SK-N-SH (cell line): ENCODE measurements around the gene PPIL4. TPM values are rescaled to one million over a fixed set of nuclear protein-coding genes. Genes with fewer than 3 reads are reported as not detected.
"Not testable (repeated sequence)": the region's sequence is repeated elsewhere in the genome, so short reads cannot be mapped to it uniquely, and the experiment has no call there.

Source experiments
- CTCF ChIA-PET: fragments of 300-600, 350-600 bp; formaldehyde crosslinking; extraction: SDS; loops from one replicate; lab custom pipeline; 2021; lab: Yijun Ruan, JAX
- POLR2A ChIA-PET: fragments of 350-600 bp; sonication (Branson Sonifier 250); formaldehyde crosslinking; extraction: SDS; loops from one replicate; lab custom pipeline; 2020; ENCODE audit warnings: antibody characterized with exemption, inconsistent platforms; lab: Yijun Ruan, JAX
- DNase-seq: peaks from one replicate; pipeline ENCODE4 v3.0.0; 2012
- H2AFZ ChIP-seq: fragments of 200-600 bp; sonication (generic); 2 replicates; pipeline ENCODE4 v1.8.1; 2016; ENCODE audit warnings: antibody characterized with exemption, mild to moderate bottlenecking, low read depth
- H3F3A ChIP-seq: fragments of 200-600 bp; sonication (generic); replicated peaks from 2 replicates; pipeline ENCODE3; 2016; ENCODE audit warnings: antibody characterized with exemption, mild to moderate bottlenecking; ENCODE audit not compliant: insufficient read depth
- H3K27ac ChIP-seq, 2 experiments: fragments of 200-500 bp in 1 of 2; fragments of 200-600 bp in 1 of 2; sonication (Bioruptor generic) in 1 of 2; sonication (generic), shearing (Covaris generic) in 1 of 2; 2 replicates each; pipeline versions ENCODE4 v1.5.1 to v1.6.1; 2014 to 2016; ENCODE audit warnings: low read depth in 2 of 2, inconsistent platforms in 1 of 2, low read length in 1 of 2, mild to moderate bottlenecking in 1 of 2, mixed read lengths in 1 of 2
- H3K27me3 ChIP-seq: fragments of 200-600 bp; sonication (generic), shearing (Covaris generic); 2 replicates; pipeline ENCODE4 v1.6.1; 2016; ENCODE audit warnings: mixed run types; ENCODE audit not compliant: insufficient read depth
- H3K36me3 ChIP-seq, 2 experiments: fragments of 200-500 bp in 1 of 2; fragments of 200-600 bp in 1 of 2; sonication (Bioruptor generic) in 1 of 2; sonication (generic) in 1 of 2; replicated peaks in 1 of 2; 2 replicates each; pipeline versions ENCODE3 to v1.5.1; 2014 to 2016; ENCODE audit warnings: low read length in 1 of 2, mild to moderate bottlenecking in 1 of 2; ENCODE audit not compliant: insufficient read depth in 2 of 2, control insufficient read depth in 1 of 2
- H3K4me1 ChIP-seq, 2 experiments: fragments of 200-500 bp in 1 of 2; fragments of 200-600 bp in 1 of 2; sonication (Bioruptor generic) in 1 of 2; sonication (generic), shearing (Covaris generic) in 1 of 2; 2 replicates each; pipeline versions ENCODE4 v1.5.1 to v1.6.1; 2014 to 2016; ENCODE audit warnings: low read depth in 1 of 2, low read length in 1 of 2, mixed run types in 1 of 2; ENCODE audit not compliant: insufficient read depth in 2 of 2, control insufficient read depth in 1 of 2
- H3K4me2 ChIP-seq: fragments of 200-600 bp; sonication (generic), shearing (Covaris generic); 2 replicates; pipeline ENCODE4 v1.6.1; 2017; ENCODE audit warnings: mixed run types
- H3K4me3 ChIP-seq, 2 experiments: fragments of 200-500 bp in 1 of 2; fragments of 200-600 bp in 1 of 2; sonication (Bioruptor generic) in 1 of 2; sonication (generic), shearing (Covaris generic) in 1 of 2; 2 replicates each; pipeline versions ENCODE4 v1.5.1 to v1.8.1; 2014 to 2016; ENCODE audit warnings: low read depth in 2 of 2, inconsistent platforms in 1 of 2, low read length in 1 of 2, mild to moderate bottlenecking in 1 of 2, mixed read lengths in 1 of 2, moderate library complexity in 1 of 2
- H3K79me2 ChIP-seq: fragments of 200-600 bp; sonication (generic); 2 replicates; pipeline ENCODE4 v1.8.1; 2017; ENCODE audit warnings: mild to moderate bottlenecking; ENCODE audit not compliant: insufficient read depth
- H3K9ac ChIP-seq: fragments of 200-600 bp; sonication (generic); 2 replicates; pipeline ENCODE4 v1.6.1; 2017; ENCODE audit warnings: mixed run types
- H3K9me2 ChIP-seq: fragments of 200-600 bp; sonication (generic); 2 replicates; pipeline ENCODE4 v1.6.1; 2017; ENCODE audit warnings: mixed run types
- H3K9me3 ChIP-seq: fragments of 200-600 bp; sonication (generic); 2 replicates; pipeline ENCODE4 v1.6.1; 2017; ENCODE audit warnings: mixed run types, mild to moderate bottlenecking, moderate library complexity
- H4K20me1 ChIP-seq: fragments of 200-600 bp; sonication (generic); 2 replicates; pipeline ENCODE4 v1.6.1; 2017; ENCODE audit warnings: mild to moderate bottlenecking, mixed run types; ENCODE audit not compliant: insufficient read depth
- EP300 ChIP-seq, 2 experiments: IDR thresholded peaks; 2 replicates each; pipeline versions ENCODE4 v1.4.0 to v1.6.1; 2012; ENCODE audit warnings: borderline replicate concordance in 1 of 2, low read depth in 1 of 2, low read length in 1 of 2
- EZH2phosphoT487 ChIP-seq: fragments of 200-600 bp; sonication (generic); IDR thresholded peaks from 2 replicates; pipeline ENCODE4 v1.6.1; 2017; ENCODE audit warnings: low read depth, mixed run types, mild to moderate bottlenecking, antibody characterized with exemption, moderate library complexity, borderline replicate concordance
- FOSL2 ChIP-seq: IDR thresholded peaks from 2 replicates; pipeline ENCODE4 v1.4.0; 2012; ENCODE audit warnings: low read depth, mild to moderate bottlenecking, moderate library complexity, borderline replicate concordance
- IRF3 ChIP-seq: fragments of 150-350 bp; IDR thresholded peaks from 2 replicates; pipeline ENCODE4 v1.6.1; 2016; ENCODE audit warnings: mild to moderate bottlenecking, low read depth, low read length
- MAX ChIP-seq: IDR thresholded peaks from 2 replicates; pipeline ENCODE4 v1.4.0; 2012; ENCODE audit warnings: low read depth
- MEF2A ChIP-seq: IDR thresholded peaks from 2 replicates; pipeline ENCODE4 v1.4.0; 2012; ENCODE audit warnings: low read depth, borderline replicate concordance
- NRF1 ChIP-seq: IDR thresholded peaks from 2 replicates; pipeline ENCODE4 v1.6.1; 2012; ENCODE audit warnings: low read depth, mild to moderate bottlenecking, low read length
- POLR2AphosphoS5 ChIP-seq: IDR thresholded peaks from 2 replicates; pipeline ENCODE4 v1.6.1; 2012; ENCODE audit warnings: low read depth, low read length
- RXRA ChIP-seq: IDR thresholded peaks from 2 replicates; pipeline ENCODE4 v1.4.0; 2012; ENCODE audit warnings: low read depth, mild to moderate bottlenecking, borderline replicate concordance
- SMC3 ChIP-seq: IDR thresholded peaks from 2 replicates; pipeline ENCODE4 v1.6.1; 2012; ENCODE audit warnings: low read depth, low read length, improper control_type of control experiment
- TCF12 ChIP-seq: IDR thresholded peaks from 2 replicates; pipeline ENCODE4 v1.4.0; 2012
- USF2 ChIP-seq: fragments of 150-350 bp; IDR thresholded peaks from 2 replicates; pipeline ENCODE4 v1.6.1; 2017; ENCODE audit warnings: antibody characterized with exemption, low read length, low read depth, borderline replicate concordance
- ZBTB33 ChIP-seq: IDR thresholded peaks from 2 replicates; pipeline ENCODE4 v1.4.0; 2012; ENCODE audit warnings: low read depth, borderline replicate concordance
- WGBS: methylation state at CpG from one replicate; pipeline ENCODE4 v1.1.6; 2017; ENCODE audit warnings: low lambda C conversion rate; 5-methylcytosine and 5-hydroxymethylcytosine counted together
- polyA plus RNA-seq, 3 experiments: library from polyadenylated mRNA; depleted of rRNA; stranded (reverse); fragments of >200 nt; gene quantifications; 2 replicates each; pipeline ENCODE4 v1.2.3, GENCODE V29; 2012
- TF ChIP-seq, protein P1 (sequence below): fragments of 200-600 bp; sonication (generic); IDR thresholded peaks from 2 replicates; pipeline ENCODE4 v1.6.1; 2017; ENCODE audit warnings: antibody characterized with exemption, mild to moderate bottlenecking, moderate library complexity

The PPIL4 gene
- polyA plus RNA-seq, 1 of the 3 experiments (the other 2 are of a cell fraction), result 3.3 TPM

DNA sequence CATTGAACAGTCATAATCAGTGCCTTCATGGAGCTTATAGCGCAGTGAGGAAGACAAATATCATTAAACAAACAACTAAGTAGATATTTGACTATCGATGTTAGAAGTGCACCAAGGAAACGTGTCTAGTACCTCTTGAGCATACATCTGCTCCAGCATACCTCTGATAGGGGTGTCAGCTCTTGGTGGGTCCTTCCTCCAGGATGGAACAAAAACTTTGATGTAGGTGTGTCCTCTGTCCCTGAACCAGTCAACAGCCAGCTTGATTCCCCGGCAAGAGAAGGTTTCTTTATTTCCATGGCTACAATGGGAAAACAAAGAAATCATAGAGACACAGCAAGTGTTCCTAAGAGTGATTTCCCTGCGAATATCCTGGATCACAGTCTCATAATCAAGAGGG, 84.2 kb downstream of the PPIL4 start:
- POLR2A ChIA-PET, result no interaction called here
- CTCF ChIA-PET, result no interaction called here
- no peak overlapping the region for H3K4me2 ChIP-seq
- no peaks in the 10 kb centered on the region for H3K9me2 ChIP-seq
- no peaks in the 10 kb centered on the region for H3F3A ChIP-seq
- no peaks in the 10 kb centered on the region for H4K20me1 ChIP-seq
- DNase-seq, result no peak
- H2AFZ ChIP-seq, result no peak overlapping the region
- no peaks in the 10 kb centered on the region for H3K36me3 ChIP-seq
- 45% methylated on average over 5 of the region's 5 CpGs for WGBS
- no peak for TF ChIP-seq MEF2A
- TF ChIP-seq USF2, result no peak
- no peak overlapping the region for H3K4me3 ChIP-seq
- H3K4me1 ChIP-seq, result no peaks in the 10 kb centered on the region
- H3K79me2 ChIP-seq, result no peaks in the 10 kb centered on the region
- H3K27me3 ChIP-seq, result no peaks in the 10 kb centered on the region
- H3K9ac ChIP-seq, result no peak overlapping the region
- H3K27ac ChIP-seq, result no peak overlapping the region
- no peaks in the 10 kb centered on the region for H3K9me3 ChIP-seq

GRCh38 chr6:149460249-149460648, 85.6 kb downstream of the PPIL4 start:
- H4K20me1 ChIP-seq, H3K27ac ChIP-seq, H3K27me3 ChIP-seq, H3K4me2 ChIP-seq, DNase-seq, H3K9ac ChIP-seq, H3K9me3 ChIP-seq, POLR2A ChIA-PET, H3K9me2 ChIP-seq, H3K36me3 ChIP-seq, H3K79me2 ChIP-seq, H3F3A ChIP-seq, H3K4me3 ChIP-seq, H2AFZ ChIP-seq, H3K4me1 ChIP-seq: not testable (repeated sequence)
- CTCF ChIA-PET, result interaction anchor here (0.6 kb wide), 1 partner anchor 28 kb away, joined by 4 read pairs; no protein-coding TSS in a partner anchor
- 66% methylated on average over 3 of the region's 3 CpGs for WGBS

- Histone ChIP-seq H3K4me3 (no peak overlapping the region), H3F3A (no peaks in the 10 kb centered on the region), H3K9me3 (no peaks in the 10 kb centered on the region), H3K9me2 (no peaks in the 10 kb centered on the region), H3K4me2 (no peak overlapping the region), H3K4me1 (peaks cover 0 to 4% of the 10 kb centered on the region in 2 experiments; a peak in 1 of 4 replicates), H3K27me3 (no peaks in the 10 kb centered on the region), H3K79me2 (no peaks in the 10 kb centered on the region), H4K20me1 (no peaks in the 10 kb centered on the region), H3K27ac (no peak overlapping the region), H2AFZ (no peak overlapping the region), H3K36me3 (no peaks in the 10 kb centered on the region), H3K9ac (no peak overlapping the region)
- ChIA-PET POLR2A (no interaction called here), CTCF (no interaction called here)
- WGBS, result 64% methylated on average over 5 of the region's 5 CpGs
- DNase-seq, result no peak
- TF ChIP-seq MAX, result no peak
- TF ChIP-seq, protein P1, sequence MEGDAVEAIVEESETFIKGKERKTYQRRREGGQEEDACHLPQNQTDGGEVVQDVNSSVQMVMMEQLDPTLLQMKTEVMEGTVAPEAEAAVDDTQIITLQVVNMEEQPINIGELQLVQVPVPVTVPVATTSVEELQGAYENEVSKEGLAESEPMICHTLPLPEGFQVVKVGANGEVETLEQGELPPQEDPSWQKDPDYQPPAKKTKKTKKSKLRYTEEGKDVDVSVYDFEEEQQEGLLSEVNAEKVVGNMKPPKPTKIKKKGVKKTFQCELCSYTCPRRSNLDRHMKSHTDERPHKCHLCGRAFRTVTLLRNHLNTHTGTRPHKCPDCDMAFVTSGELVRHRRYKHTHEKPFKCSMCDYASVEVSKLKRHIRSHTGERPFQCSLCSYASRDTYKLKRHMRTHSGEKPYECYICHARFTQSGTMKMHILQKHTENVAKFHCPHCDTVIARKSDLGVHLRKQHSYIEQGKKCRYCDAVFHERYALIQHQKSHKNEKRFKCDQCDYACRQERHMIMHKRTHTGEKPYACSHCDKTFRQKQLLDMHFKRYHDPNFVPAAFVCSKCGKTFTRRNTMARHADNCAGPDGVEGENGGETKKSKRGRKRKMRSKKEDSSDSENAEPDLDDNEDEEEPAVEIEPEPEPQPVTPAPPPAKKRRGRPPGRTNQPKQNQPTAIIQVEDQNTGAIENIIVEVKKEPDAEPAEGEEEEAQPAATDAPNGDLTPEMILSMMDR, result no peak
- TF ChIP-seq FOSL2, result no peak
- no peak for TF ChIP-seq ZBTB33
- no peak for TF ChIP-seq IRF3
- no peak for TF ChIP-seq NRF1
- TF ChIP-seq SMC3, result no peak
- TF ChIP-seq EP300 (IDR thresholded peaks at IDR 0.05; ENCODE audit: borderline replicate concordance in 1 of 2, low read depth in 1 of 2, low read length in 1 of 2), result no peak
- no peak for TF ChIP-seq POLR2AphosphoS5
- no peak for TF ChIP-seq EZH2phosphoT487
- no peak for TF ChIP-seq MEF2A
- no peak for TF ChIP-seq RXRA
- TF ChIP-seq USF2, result no peak
- TF ChIP-seq TCF12, result no peak
Observed at GRCh38 chr6:149459761-149460160, 86.1 kb downstream of the PPIL4 start.
